HG03280 (cell line): ENCODE results near the gene SLC11A2.
"Not testable (repeated sequence)": the region's sequence is repeated elsewhere in the genome, so short reads cannot be mapped to it uniquely, and the experiment has no call there.

Experiments
- ATAC-seq: cut with Tn5 transposase; IDR thresholded peaks from one replicate; pipeline ENCODE4 v1.9.1; 2021; ENCODE audit warnings: mild to moderate bottlenecking, moderate library complexity; ENCODE audit not compliant: unreplicated experiment

The SLC11A2 gene

DNA sequence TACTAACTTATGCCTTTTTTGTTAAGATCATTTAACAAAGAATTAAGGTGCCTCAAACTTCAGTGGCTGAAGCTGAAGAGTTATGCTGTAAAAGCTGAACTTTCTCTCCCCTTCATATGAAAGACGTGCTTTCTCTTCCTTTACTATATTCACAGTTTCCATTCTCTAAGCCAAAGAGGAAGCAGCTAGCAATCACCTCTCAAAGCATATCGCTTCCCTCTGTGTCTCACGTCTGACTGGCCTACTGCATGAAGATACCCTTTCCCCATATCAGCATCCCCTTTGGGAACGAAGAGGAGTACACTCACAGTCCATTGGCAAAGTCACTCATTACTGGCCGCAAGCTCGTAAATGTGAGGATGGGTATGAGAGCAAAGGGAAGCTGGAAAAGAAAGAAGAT, 34.9 kb downstream of the SLC11A2 start:
- ATAC-seq: no peak

DNA sequence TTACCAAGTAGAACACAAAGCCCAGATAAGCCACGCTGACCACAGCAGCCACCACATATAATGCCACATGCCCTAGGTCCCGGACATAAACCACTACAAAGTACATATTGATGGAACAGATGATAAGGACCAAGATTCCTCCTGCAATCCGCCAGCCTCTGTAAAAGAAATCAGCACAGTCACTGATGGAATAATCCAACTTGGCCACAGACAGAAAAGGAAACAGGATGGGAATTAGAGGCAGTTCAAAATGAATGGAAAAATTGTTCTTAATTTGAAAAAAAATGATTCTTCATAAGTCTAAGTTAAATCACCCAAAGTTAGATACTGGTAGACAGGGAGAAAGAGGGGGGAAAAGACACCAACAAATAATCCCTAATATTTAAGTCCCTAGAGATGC, 35.4 kb downstream of the SLC11A2 start:
- ATAC-seq: no peak

DNA sequence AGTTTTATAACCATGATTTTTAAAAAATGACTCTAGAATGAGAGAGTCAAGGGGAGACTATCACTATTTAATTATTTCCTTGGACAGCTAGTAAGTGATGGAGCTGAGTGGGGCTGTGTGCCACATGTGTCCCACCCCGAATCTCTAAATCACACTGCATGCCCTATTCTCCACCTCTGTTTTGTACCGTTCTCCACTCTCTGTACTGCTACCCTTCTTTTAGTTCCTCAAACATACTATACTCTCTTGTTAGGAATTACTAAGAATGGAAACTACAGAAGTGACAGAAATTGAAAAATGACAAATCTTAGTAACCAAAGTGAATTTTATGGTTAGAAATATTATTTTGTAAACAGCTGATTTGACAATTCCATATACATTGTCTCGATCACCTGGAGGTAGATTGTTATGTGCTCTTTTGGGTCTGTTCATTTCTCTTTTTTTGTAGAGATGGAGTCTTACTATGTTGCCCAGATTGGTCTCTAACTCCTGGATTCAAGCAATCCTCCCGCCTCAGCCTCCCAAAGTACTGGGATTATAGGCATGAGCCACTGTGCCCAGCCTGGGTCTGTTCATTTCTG, 35.9 kb downstream of the SLC11A2 start:
- ATAC-seq: no peak

DNA sequence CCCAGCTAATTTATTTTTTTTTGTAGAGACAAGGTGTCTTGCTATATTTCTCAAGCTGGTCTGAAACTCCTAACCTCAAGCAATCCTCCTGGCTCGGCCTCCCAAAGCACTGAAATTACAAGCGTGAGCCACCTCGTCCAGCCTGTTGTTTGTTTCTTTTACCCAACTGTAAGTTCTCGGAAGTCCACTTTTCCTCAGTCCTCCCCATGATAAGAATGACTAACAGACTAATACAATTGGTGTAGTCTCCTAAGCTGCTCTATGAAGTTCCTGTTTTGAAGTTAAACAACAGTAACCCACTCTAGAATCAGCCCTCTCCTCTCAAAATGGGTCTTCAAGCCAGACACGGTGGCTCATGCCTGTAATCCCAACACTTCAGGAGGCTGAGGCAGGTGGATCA, 37.3 kb downstream of the SLC11A2 start:
- no peak for ATAC-seq

DNA sequence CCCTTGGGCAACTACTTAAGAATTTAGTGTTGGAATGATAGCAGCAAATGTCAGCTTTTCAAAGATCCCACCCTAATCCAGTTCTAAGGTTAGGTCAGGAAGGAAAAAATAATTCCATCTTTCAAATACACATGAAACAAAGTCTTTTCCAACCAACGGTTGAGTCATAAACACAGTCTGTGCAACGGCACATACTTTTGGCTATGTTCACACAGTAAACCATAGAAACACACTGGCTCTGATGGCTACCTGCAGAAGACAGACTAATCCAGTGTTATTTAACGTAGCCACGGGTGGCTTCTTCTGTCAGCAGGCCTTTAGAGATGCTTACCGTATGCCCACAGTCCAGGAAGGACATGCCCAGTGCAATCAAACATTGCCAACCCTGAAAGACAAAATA, 38.1 kb downstream of the SLC11A2 start:
- no peak for ATAC-seq

DNA sequence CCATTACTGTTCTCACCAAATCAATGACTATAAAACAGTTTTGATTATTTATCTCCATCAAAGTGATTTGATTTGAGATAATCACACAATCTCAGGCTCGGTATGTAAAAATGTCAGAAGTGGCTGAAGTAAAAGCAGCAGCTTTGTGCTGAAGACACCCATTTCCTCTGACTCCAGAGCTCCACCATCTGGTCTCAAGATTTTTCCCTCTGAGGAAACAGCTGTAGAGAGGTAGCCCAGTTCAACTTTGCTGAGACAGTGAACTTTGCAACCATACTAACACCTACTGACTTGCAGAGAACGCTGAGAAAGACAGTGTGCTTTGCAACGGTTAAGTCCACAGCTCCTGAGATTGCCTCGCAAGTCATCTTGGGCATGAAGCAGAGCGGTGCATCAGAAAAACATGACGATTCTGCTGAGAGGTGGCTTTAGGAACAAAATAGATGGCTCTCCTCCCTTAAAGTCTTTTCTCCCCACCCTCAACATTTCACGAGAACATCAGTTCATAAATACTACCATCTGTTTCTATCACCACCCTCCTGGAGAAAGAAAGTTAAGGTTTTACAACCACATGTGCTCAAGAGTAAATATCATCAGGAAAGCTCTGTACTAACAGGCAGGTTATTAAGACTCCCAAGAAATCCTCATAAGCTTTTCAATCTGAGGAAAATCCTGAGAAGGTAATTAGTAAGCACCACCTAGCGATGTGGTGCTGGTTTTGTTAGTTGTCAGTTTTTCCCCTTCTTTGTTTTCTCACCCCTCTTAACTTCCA, 39.0 kb downstream of the SLC11A2 start:
- no peak for ATAC-seq

DNA sequence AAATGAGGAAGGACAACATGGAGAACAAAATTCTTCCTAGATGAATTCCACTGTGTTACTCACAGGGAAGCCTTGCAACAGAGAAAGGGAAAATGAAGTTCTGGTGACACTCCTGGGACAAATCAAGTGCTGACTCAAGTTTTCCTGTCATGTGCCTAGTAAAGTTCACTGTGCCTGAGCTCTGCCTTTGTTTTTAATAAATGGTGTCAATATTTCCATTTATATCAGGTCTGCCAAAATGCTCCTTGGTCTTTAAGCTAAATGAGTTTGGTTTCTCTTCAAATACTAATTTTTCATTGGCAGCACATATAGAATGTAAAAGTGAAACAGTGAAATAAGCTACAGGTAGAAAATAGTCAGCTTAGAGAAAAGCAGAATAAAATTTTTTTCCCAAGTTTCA, 40.9 kb downstream of the SLC11A2 start:
- ATAC-seq: no peak

DNA sequence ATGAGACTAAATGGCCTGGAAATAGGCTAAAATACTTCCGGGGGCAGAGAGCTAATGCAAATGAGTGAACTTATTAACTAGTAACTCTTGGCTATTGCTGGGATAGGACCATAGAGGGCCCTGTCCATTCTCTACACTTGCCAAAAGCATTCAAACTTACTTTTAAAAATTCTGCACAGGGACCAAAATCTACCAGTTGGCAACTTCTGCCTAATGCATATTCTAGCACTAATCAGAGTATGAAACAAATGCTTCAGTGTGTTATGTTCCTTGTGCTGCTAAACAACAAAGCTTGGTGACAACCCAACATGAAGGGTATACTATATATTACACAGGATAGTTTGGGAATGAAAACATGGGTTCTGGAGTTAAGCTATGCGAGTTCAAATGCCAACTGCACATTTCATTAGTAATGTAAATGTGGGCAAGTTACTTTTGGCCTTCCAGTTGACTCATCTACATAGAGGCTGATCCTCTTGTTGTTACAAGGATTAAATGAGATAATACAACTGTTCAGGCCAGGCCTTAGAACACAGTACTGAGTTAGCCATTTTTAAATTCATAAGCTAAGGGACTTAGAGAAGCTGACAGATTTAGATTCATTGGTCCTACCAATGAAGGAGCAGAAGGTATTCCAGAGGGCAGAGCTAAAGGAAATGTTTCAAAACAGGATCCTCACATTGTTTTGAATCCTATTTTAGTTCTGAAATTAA, 41.4 kb downstream of the SLC11A2 start:
- no peak for ATAC-seq

DNA sequence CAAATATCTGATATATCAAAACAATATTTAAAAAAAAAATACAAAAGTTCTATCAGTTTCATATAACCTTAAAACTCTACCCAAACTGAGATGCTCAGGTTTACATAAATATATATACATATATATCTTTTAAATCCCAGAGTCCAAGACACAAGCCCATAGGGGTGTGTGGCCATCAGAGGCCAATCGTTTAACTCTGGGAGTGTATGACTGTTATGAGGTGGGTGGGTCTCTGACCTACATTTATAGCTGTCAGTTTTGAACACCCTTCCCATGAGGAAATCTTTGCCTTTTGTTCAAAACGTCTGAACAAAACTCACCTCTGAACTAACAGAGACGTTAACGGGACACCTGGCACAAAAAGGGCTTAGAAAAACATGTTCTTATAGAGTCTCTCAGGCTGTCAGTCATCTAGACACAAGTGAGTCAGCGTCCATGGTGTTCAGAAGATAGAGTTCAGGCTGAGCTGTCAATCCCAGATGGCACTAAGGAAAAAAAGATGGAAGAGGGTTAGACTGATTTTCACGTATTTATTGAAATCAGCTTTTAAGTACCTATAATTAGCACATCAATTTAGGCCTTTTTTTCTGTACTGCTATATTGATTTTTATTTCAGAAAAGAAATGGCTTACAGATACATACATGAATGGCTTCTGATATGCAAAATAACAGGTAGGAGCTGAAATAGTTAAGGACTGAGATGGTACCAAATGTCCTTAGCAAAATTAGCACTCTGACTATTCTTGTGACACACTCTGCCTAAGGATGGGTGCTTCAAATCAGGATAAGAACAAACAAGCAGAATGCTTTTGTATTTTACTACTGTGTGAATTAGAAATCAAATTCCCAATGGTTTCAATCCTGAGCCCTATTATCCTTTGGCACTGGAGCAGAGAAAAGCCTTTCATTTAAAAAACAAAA, 44.6 kb downstream of the SLC11A2 start:
- no peak for ATAC-seq

DNA sequence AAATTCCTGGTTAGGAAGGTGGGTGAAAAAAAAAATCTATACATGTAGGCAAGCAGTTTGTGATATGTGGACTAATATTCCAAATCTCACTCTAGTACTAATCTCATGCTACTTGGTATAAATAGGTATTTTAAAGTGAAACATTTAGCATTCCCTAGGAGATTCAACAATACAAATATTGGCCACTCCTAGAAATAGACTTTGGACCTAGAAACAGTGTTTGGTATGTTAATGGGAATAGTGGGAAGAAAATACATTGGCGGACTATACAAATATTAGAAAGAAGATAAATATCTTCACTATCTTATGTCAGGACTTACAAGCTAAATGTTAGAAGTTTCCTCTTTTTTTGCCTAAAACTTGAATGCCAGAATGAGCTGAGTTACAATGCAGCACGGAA, 45.6 kb downstream of the SLC11A2 start:
- ATAC-seq: no peak

DNA sequence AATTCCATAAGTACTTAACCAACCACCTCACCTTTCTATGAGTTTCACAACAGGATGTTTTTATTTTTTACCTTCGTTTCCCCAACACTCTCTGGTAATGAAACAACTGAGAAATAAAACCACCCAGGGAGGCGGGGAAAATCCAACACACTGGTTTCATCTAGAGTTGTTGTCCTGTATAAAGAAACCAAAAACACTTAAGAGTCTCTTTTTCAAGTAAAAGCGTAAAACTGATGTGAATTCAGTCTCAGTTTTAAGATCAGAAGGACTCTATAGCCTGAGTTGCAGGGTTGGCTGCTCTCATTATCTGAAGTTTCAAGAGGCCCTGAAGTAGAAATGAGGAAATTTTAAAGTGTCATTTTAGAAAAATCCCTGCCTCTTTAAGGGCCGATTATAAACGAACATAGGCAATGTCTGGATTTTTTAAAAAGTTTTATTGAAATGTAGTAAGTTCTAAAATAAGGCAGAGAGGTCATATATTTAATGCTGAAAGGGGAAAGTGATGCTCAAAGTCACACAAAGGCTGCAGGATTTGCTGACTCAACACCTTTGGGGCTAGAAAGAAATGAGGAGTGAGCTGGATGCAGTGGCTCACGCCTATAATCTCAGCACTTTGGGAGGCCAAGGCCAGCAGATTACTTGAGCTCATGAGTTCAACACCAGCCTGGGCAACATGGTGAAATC, 46.7 kb downstream of the SLC11A2 start:
- no peak for ATAC-seq

DNA sequence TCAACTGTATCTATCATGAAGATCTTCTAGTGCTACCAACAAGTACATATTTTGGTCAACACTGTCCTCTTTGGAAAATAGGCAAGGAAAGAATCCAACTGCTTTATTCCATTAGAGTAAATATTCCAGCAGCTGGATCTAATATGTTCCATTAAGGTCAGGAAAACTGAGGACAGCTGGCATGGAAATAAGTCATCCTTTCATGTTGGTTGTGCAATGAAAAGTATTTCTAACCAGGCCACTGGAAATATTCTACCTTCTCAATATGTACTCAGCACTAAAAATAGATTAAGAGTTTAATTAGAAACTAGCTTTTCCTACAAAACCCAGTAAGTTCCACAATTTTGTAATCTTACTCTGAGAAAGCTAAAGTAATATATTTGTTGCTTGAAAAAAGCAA, 54.2 kb downstream of the SLC11A2 start:
- no peak for ATAC-seq

DNA sequence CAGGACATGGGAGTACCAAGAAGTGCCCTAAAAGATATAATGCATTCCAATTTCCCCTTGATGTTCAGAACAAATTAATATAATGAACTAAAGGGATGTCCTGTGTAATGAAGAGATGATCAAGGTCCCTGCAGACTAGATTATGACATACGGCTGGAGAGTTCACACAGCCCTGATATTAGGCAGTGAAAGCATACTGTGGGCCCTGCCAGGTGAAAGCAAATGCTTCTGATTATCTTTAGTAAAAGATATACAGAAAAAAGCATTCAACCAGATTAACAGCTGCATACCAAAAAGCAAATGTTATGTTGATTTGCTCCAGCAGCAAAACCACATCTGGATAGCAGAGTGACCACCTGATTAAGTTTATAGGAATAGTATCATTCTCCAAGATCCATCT, 61.8 kb downstream of the SLC11A2 start:
- ATAC-seq: no peak

DNA sequence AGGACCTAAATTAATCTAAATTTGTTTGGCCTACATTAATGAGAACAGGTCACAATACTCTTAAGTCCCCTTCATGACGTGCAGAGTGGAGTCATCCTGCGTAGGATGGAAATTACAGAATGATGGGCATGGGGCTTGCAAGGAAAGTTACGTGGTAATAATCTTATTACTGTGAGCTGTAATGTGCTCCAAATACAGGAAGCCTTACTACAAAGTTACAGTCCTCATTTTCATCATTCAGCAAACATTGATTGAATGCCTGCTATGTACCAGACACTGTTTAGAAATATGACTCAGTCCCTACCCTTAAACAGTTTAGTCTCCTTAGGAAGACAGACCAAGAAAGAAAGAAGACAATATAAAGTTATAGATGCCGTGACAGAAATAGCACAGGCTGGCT, 64.5 kb downstream of the SLC11A2 start:
- no peak for ATAC-seq

DNA sequence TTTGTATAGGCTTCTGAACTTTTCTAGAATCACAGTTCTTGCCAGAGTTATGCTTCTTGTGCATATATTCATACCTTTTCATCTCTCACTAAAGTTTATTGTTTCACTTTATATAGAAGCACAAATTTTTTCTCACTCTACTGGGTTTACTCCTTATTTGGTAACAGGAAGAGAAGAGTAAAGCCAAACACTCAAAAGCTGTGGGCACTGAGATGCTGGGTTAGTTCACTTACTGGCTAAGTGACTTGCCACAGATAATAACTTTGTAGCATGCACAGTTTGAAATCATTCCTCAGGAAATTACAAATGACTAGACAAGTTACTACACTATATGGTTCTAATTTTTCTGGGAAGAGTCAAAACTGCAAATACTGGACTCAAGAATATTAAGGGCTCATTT, 66.1 kb downstream of the SLC11A2 start:
- ATAC-seq: no peak

DNA sequence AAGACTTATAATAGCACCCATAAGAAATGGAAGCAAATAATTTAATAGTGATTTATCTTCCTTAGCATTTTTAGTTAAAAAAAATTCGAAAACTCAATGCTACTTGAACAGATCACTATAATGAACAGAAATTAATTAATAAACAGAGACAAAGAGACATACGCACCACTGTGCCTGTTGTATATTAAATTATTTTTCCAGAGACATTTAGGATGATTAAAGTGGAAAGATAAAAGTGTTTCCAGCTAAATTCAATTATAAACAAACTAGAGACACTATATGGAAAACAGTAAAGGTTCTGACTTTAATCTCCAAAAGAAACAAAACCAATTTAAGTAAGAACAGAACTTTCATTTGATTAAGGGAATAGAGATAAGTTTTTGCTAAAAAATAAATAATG, 70.5 kb downstream of the SLC11A2 start:
- ATAC-seq: no peak

DNA sequence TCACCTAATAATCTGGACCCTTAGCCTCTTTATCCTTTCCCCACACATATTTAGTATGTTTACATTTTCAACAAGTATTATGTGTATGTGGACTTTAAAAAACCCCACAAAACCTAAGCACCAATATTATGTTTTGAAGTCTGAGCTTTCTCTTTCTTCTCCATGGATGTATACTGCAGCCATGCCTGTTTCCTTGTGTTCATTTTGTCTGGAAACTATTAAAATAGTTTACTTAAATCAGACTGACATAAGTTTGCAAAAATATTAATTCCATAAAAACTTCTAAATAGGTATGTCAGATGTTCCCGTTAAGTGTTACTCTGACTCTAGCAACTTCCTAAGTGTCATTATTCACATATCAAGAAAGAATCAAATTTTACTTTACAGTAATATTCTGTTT, 70.9 kb downstream of the SLC11A2 start:
- ATAC-seq: no peak

DNA sequence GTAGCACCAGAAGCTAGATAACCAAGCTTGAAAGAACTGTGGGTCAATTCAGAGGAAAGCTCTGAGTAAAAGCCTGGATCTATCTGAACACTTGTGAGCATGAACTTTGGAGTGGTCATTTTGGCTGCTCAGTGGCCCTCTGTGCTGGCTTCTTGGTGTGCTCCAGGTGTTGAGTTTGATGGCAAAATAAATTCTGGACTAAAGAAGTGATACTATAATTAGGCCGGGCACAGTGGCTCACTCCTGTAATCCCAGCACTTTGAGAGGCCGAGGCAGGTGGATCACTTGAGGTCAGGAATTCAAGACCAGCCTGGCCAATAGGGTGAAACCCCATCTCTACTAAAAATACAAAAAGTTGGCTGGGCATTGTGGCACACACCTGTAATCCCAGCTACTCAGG, 71.4 kb downstream of the SLC11A2 start:
- not testable (repeated sequence) for ATAC-seq

DNA sequence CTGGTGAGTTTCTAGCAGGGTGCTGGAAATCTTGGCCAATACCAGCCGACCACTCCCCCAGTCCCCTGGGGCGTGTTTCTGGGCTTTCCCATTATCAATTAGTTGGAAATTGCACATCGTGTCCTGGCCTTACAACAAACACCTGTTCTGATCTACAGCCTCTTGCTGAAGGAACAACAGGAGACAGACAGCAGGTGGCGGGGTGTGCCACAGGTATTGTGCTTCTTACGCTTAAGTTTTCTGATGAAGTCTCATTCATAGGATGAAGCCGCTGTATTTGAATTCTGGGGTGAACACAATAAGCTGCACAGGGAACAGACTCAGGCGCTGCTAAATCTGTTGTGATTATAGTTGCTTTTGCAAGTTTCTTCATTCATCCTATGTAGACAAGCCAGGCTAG, 73.1 kb downstream of the SLC11A2 start:
- ATAC-seq: no peak

DNA sequence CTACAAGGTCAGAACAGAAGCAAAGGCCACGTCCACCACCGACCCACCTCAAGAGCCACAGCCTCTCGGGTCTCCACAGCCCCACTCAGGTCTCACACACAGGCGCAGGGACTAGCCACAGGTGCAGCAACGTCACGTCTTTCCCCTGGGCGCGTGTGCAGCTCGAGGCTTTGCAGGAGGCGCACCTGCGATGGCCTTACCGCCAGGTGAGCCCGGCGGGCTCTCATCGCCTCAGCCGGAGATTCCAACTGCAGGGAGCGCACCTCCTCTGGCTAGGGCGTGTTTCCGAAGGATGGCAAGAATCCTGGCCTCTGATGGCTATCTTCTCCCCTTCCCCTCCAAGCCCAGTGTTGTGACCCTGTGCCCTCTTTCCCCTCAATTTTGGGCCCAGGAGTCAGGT, 73.7 kb downstream of the SLC11A2 start, which contains the start of gene HIGD1C:
HIGD1C (plus strand) TSS at position 35 of the 400 bp plus-strand sequence. CDS start 1,455 bp downstream, outside the sequence.
- ATAC-seq: no peak
